Measurements from ENCODE around the gene UBASH3A.

UBASH3A gene

DNA sequence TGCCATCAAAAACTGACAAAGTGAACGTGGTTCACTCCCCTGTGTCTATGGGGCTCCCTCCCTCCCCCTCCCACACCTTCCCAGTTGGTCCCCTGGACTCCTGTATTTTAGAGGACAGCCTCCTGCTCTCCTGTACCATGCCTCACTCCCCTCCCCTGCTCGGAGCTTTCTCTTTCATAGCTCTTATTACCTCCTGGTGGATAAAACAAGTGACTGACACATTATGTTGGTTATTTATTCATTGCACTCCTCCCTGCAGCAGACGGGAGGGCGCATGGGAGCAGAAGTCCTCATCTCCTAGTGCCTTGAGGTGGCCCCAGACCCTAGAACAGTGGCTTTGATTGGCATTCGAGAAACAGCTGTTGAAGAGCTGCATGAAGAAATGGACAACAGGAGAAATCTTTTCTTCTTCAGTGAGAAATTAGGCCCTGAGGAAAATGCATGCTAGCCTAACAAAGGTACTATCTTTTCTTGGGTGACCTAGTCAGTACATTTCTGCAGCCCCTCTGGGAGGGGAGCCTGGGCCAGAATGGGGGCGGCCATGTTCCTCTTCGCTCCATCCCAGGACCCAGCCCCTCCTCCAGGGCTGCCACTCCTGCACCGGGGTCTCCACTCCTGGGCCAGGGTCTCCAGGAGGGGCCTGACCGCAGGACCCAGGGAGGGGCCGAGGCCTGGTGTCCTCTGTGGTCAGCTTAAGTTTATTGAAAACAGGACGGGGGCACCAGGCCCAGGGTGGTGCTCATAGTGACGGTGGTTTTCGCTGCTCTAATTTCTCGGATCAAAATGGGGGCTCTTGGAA is 36.1 kb upstream of the UBASH3A start:
- H3K27me3 Mint-ChIP-seq (ENCODE audit: low read depth): no peaks in the 10 kb centered on the region
- no peak overlapping the region for H3K27ac Mint-ChIP-seq
- H3K36me3 Mint-ChIP-seq (ENCODE audit: low read depth): no peaks in the 10 kb centered on the region
- DNase-seq (ENCODE audit: low spot score): no peak
- H3K4me1 Mint-ChIP-seq (ENCODE audit: low read depth): peaks cover 11% of the 10 kb centered on the region
- H3K4me3 Mint-ChIP-seq: no peak overlapping the region
- no peaks in the 10 kb centered on the region for H3K9me3 Mint-ChIP-seq

DNA sequence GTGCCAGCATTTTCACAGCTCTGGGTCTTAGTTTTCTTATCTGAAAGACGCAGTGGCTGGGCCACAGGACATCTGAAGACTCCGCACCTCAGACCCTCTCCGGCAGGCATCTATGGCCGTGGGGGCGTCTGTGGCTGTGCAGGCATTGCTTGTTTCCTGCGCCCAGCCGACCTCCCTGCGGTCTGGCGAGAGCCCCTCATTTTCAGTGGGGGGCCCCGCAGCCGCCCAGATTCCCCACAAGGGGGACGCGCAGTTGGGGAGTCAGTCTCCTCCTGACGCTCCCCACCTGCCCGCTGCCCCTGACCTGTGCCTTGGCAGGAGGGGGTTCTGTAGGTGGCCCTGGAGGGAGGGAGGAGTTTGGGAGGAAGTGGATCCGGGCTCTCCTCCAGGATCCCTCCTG is 33.9 kb upstream of the UBASH3A start:
- Mint-ChIP-seq H3K9me3 (no peaks in the 10 kb centered on the region), H3K4me1 (ENCODE audit: low read depth) (peaks cover 22% of the 10 kb centered on the region), H3K27me3 (ENCODE audit: low read depth) (no peaks in the 10 kb centered on the region), H3K4me3 (no peak overlapping the region), H3K27ac (no peak overlapping the region), H3K36me3 (ENCODE audit: low read depth) (no peaks in the 10 kb centered on the region)
- no peak for DNase-seq (ENCODE audit: low spot score)

DNA sequence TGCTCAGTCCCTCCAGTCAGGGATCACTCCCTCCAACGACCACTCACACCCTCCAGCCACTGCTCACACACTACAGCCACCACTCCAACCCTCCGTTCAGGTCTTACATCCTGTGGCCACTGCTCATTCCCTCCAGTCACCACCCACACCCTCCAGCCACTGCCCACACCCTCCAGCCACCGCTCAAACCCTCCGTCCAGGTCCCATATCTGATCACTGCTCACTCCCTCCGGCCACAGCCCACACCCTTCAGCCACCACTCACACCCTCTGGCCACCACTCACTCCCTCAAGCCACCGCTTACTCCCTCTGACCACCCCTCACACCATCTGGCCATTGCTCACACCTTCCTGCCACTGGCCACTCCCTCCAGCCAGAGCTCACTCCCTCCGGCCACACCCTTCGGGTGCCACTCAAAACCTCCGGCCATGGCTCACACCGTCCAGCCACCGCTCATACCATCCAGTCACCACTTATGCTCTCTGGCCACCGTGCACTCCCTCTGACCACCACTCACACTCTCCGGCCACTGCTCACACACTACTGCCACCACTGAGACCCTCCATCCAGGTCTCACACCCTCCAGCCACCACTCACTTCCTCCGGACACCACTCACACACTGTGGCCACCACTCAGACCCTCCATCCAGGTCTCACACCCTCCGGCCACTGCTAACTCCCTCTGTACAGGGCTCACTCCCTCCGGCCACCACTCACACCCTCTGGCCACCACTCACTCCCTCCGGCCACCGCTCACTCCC is 32.6 kb upstream of the UBASH3A start:
- Mint-ChIP-seq H3K9me3 (no peaks in the 10 kb centered on the region), H3K36me3 (ENCODE audit: low read depth) (no peaks in the 10 kb centered on the region), H3K4me1 (ENCODE audit: low read depth) (peaks cover 23% of the 10 kb centered on the region), H3K27ac (no peak overlapping the region), H3K27me3 (ENCODE audit: low read depth) (no peaks in the 10 kb centered on the region), H3K4me3 (no peak overlapping the region)
- no peak for DNase-seq (ENCODE audit: low spot score)

DNA sequence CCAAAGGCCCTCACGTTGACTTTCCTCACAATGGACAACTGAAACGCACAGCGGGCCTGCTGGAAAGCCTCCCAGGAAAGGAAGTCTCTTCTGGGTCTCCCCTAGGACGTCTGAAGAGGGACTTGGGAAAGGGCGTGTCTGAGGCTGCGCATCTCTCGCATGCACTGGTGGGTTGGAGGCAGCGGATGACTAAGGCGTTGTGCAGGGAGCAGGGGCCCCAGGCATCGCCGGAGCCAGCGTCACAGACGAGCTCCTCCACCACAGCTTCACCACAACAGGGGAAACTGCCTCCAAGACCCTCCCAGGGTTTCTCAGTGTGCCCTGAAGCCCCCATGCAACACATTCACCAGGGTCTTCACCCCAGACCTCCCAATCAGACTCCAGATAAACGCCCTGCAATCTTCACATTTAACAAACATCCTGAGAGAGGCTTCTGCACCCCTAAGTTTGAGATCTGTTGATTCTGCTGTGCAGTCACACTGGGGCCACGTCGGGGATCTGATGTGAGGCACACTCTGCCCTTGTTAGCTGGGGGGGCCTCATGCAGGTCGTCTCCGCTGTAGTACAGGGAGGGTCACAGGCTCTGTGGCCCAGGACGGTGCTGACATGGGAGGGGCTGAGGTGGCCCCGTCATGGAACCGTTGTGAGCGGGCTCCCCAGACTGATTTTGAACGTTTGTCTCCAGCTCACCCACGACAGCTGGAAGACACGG is 30.4 kb upstream of the UBASH3A start:
- no peaks in the 10 kb centered on the region for H3K36me3 Mint-ChIP-seq (ENCODE audit: low read depth)
- H3K4me1 Mint-ChIP-seq (ENCODE audit: low read depth): peaks cover 17% of the 10 kb centered on the region
- DNase-seq (ENCODE audit: low spot score): peak; percentile 46
- H3K9me3 Mint-ChIP-seq: no peaks in the 10 kb centered on the region
- peak overlapping the region; percentile 81 for H3K27ac Mint-ChIP-seq
- H3K27me3 Mint-ChIP-seq (ENCODE audit: low read depth): no peaks in the 10 kb centered on the region
- peak overlapping the region; percentile 42 for H3K4me3 Mint-ChIP-seq

DNA sequence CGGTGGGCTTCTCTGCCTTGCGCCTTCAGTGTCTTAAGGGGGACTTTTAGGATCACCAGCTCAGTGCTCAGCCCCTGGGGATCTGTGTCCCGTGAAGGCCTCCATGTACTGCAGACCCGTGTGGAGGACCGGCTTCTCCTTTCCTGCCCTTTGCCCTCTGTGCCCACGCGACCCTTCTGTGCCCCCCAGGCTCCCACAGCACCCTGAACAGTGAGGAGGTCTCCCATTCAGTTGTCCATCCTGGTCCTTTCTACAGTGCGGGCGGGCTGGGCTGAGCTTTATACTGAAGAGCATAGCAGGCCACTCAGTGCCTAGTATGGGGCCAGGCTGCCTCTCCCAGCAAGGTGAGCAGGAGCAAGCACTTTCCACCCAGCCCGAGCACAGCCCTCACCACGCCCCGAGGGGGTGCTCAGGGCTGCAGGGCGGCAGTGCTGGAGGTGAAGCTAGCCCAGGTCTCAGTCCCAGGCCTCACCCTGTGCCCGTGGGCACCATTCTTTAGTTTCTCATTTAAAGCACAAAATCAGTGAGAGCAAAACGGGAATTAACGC is 29.7 kb upstream of the UBASH3A start:
- Mint-ChIP-seq H3K9me3 (no peaks in the 10 kb centered on the region), H3K27me3 (ENCODE audit: low read depth) (no peaks in the 10 kb centered on the region), H3K36me3 (ENCODE audit: low read depth) (no peaks in the 10 kb centered on the region), H3K27ac (peak overlapping the region; percentile 51), H3K4me3 (no peak overlapping the region), H3K4me1 (ENCODE audit: low read depth) (peaks cover 15% of the 10 kb centered on the region)
- DNase-seq (ENCODE audit: low spot score): no peak

DNA sequence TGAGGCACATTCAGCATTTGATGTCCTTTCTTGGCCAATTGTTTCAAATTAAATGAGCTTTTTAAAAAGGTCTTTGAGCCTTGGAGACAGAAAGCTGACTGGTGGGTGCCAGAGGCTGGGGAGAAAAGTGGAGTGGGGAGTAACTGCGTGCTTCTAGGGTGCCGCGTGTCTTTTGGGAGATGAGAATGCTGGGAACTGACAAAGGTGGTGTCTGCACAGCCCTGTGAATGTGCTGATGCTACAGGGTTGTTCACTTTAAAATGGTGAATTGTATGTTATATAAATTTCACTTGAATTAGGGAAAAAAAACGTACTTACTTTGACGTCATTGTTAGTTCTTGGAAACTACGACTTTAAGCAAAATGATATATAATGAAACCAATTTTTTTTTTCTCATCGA is 29.2 kb upstream of the UBASH3A start:
- peak overlapping the region; percentile 51 for H3K27ac Mint-ChIP-seq
- no peak overlapping the region for H3K4me3 Mint-ChIP-seq
- H3K4me1 Mint-ChIP-seq (ENCODE audit: low read depth): peaks cover 12% of the 10 kb centered on the region
- no peaks in the 10 kb centered on the region for H3K36me3 Mint-ChIP-seq (ENCODE audit: low read depth)
- H3K9me3 Mint-ChIP-seq: no peaks in the 10 kb centered on the region
- no peak for DNase-seq (ENCODE audit: low spot score)
- no peaks in the 10 kb centered on the region for H3K27me3 Mint-ChIP-seq (ENCODE audit: low read depth)

DNA sequence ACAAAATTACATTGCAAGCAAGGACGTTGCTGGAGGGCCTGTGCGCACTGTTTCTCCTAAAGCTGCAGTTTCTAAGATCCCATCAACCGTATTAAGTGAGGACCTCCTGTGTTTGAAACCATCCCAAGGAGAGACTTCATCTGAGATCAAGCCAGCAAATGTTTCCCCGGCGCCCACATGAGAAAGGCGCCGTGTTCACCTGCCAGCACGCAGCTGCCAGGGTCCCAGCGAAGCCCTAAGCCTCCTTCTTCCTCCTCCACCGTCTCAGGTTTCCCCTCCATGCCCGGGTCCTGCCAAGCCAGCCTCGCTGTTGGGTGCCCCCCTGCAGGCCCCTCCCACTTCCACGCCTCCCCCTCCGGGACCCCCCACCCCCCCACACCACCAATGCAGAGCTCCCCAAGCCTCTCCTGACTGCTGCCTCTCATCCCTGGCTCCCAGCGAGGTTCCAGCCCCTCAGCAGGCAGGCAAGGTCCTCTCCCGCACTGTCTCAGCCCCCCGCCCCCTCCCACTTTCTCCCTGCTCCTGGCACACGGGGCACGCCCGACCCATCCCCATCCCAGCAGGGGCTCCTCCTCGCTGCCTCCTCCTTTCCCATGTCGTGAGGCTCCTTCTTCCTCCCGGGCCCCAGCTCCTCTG is 28.7 kb upstream of the UBASH3A start:
- Mint-ChIP-seq H3K27me3 (ENCODE audit: low read depth) (no peaks in the 10 kb centered on the region), H3K36me3 (ENCODE audit: low read depth) (no peaks in the 10 kb centered on the region), H3K4me3 (peak overlapping the region; percentile 7), H3K27ac (peak overlapping the region; percentile 76), H3K4me1 (ENCODE audit: low read depth) (peaks cover 12% of the 10 kb centered on the region), H3K9me3 (no peaks in the 10 kb centered on the region)
- no peak for DNase-seq (ENCODE audit: low spot score)

DNA sequence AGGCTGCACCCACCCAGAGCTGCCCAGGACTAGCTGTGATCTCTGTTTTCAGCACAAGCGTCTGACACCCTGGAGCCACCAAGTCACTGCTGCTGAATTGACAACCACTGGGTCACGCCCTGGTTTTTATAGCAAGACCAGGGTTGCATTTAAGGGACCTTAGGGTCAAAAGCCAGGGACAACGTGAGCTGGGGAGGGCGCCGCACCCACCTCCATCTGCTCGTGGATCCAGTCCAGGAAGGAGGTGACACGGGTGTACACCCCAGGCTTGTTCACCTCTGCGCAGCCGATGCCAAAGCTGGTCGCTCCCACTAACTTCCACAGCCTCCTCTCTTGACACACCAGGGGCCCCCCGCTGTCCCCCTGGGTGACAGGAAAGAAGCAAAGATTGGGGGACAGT is 28.2 kb upstream of the UBASH3A start:
- DNase-seq (ENCODE audit: low spot score): no peak
- Mint-ChIP-seq H3K4me1 (ENCODE audit: low read depth) (peaks cover 12% of the 10 kb centered on the region), H3K9me3 (no peaks in the 10 kb centered on the region), H3K36me3 (ENCODE audit: low read depth) (no peaks in the 10 kb centered on the region), H3K27me3 (ENCODE audit: low read depth) (no peaks in the 10 kb centered on the region), H3K4me3 (no peak overlapping the region), H3K27ac (peak overlapping the region; percentile 76)

DNA sequence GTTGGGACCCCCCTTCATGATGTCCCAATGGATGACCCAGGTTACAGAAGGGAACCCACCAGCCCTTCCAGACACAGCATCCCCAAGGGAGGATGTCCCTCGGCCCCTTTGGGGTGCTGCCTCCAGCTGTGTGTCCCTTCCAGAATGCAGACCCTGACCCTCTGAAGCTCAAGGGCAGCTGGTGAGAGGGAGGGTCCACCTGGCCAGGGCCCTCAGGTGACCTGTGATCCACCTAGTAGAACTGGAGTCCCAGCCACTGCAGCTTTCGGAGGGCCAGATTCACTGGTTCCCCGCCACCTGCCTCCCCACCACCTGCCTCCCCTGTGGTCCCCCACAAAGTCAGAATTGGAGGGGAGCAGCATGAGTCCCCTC is 27.8 kb upstream of the UBASH3A start:
- H3K9me3 Mint-ChIP-seq: no peaks in the 10 kb centered on the region
- no peaks in the 10 kb centered on the region for H3K27me3 Mint-ChIP-seq (ENCODE audit: low read depth)
- no peaks in the 10 kb centered on the region for H3K36me3 Mint-ChIP-seq (ENCODE audit: low read depth)
- no peak for DNase-seq (ENCODE audit: low spot score)
- peaks cover 12% of the 10 kb centered on the region for H3K4me1 Mint-ChIP-seq (ENCODE audit: low read depth)
- no peak overlapping the region for H3K4me3 Mint-ChIP-seq
- no peak overlapping the region for H3K27ac Mint-ChIP-seq

DNA sequence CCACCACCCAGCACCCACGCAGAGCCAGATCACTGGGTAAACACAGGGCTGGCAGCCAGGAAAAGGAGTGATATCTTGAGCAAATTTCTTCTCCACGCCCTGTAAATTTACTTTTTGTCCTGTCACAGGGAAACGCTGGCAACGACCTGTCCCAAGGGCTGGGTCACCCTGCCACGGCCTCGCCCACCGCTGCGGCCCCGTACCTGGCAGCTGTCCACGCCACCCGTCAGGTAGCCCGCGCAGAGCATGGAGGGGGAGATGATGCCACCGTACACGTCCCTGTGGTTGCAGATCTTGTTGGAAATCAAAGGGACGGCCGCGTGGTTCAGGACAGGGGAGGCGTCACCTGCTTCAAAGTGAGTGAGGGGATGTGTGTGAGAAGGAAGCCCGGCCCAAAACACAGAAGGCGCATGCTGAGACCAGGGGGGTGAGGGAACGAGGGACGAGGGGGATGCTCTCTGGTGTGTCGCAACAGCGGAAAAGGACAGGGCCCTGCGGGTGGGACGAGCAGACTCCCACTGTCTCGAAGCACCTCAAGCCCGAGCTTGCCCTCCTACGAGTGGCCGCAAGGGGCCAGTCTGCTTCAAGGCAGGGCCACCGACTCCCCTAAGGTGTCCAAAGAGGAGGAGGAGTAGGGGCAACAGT is 27.2 kb upstream of the UBASH3A start:
- no peaks in the 10 kb centered on the region for H3K27me3 Mint-ChIP-seq (ENCODE audit: low read depth)

DNA sequence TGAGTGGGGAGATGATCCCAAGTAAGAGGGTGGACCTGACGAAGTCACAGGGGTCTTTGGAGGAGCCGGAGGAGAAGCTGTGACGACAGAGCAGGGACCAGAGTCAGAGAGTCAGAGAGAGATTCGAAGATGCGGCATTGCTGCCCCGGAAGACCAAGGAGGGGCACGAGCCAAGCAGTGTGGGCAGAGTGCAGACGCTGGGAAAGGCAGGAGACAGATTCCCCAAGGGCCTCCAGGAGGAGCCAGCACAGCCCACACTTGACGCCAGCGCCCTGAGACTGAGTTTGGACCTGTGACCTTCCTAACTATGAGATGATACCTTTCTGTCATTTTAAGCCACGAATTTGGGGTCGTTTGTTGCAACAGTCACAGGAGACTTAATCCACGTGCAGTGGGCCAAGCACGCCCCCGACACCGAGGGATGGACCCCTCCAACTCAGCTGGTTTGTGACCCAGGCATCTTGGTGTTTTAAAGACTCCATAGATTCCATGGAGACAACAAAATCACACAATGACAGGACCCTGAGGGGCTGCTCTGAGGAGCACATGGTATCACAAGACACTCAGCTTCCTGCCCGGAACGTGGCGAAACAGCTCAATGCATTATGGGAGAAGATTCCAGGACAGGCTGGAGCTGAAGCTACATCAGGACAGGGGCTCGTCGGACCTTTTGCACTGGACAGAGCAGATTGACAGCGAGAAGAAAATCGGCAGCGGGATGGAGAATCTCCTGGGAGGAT is 26.3 kb upstream of the UBASH3A start:
- Mint-ChIP-seq H3K4me3 (no peak overlapping the region), H3K9me3 (peaks cover 12% of the 10 kb centered on the region), H3K27me3 (ENCODE audit: low read depth) (no peaks in the 10 kb centered on the region), H3K36me3 (ENCODE audit: low read depth) (peaks cover 10% of the 10 kb centered on the region), H3K27ac (peak overlapping the region; percentile 1), H3K4me1 (ENCODE audit: low read depth) (peaks cover 16% of the 10 kb centered on the region)
- DNase-seq (ENCODE audit: low spot score): no peak

More for the DNA sequence above, 27.2 kb upstream of the UBASH3A start:
- Mint-ChIP-seq H3K4me1 (ENCODE audit: low read depth) (peaks cover 12% of the 10 kb centered on the region), H3K9me3 (peaks cover 3% of the 10 kb centered on the region), H3K27ac (no peak overlapping the region), H3K4me3 (no peak overlapping the region), H3K36me3 (ENCODE audit: low read depth) (peaks cover 1% of the 10 kb centered on the region)
- no peak for DNase-seq (ENCODE audit: low spot score)

DNA sequence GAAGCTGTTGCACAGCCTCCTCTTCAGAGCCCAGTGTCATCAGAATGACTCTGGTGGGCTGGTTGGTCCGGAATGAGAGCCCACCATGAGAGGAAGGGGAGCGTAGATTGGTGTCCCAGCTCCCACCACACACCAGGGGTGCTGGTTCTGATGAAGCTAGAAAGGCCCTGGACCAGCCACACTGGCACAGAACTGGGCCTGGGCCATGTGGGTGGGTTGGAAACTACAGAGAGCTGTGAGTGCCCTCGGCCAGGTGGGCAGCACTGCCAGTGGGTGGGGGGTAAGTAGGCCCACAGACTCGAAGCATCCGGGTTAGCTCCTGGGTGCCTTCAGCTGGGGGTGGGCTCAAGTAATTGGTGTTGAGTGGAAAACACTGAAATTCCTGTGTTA is 25.8 kb upstream of the UBASH3A start:
- Mint-ChIP-seq H3K4me3 (no peak overlapping the region), H3K27ac (no peak overlapping the region), H3K4me1 (ENCODE audit: low read depth) (peaks cover 15% of the 10 kb centered on the region), H3K9me3 (peaks cover 16% of the 10 kb centered on the region), H3K27me3 (ENCODE audit: low read depth) (no peaks in the 10 kb centered on the region), H3K36me3 (ENCODE audit: low read depth) (peaks cover 16% of the 10 kb centered on the region)
- DNase-seq (ENCODE audit: low spot score): no peak

DNA sequence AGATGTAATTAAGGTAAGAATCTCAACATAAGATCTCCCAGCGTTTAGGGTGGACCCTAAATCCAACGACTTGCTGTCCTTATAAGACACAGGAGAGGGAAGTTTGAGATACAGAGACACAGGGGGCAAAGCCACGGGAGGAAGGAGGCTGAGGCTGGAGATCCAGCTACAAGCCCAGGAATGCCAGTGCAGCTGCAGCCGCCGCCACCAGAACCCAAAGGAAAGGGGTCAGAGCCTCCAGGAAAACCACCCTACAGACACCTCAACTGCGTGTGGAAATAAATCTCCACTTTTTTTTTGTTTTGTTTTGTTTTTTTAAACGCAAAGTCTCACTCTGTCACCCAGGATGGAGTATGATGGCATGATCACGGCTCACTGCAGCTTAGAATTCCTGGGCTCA is 25.3 kb upstream of the UBASH3A start:
- Mint-ChIP-seq H3K27me3 (ENCODE audit: low read depth) (no peaks in the 10 kb centered on the region), H3K36me3 (ENCODE audit: low read depth) (peaks cover 16% of the 10 kb centered on the region), H3K9me3 (peaks cover 16% of the 10 kb centered on the region), H3K4me1 (ENCODE audit: low read depth) (peaks cover 11% of the 10 kb centered on the region), H3K4me3 (no peak overlapping the region), H3K27ac (no peak overlapping the region)
- DNase-seq (ENCODE audit: low spot score): no peak

Data from T-helper 2 cell treated with Interferon-gamma antibody and Interleukin-4, amounts not matched to agents 5 μg/mL and 100 μg/mL, for 36 hours (primary cell).